GM10266 (cell line): ENCODE measurements around the gene MRPL42.

Experiments used
- DNase-seq: peaks from one replicate; pipeline ENCODE4 v3.0.0; 2012; ENCODE audit errors: extremely low spot score
- TF ChIP-seq, protein P1 (sequence below): IDR thresholded peaks from 2 replicates; pipeline ENCODE4 v1.5.1; 2012; ENCODE audit warnings: mild to moderate bottlenecking, low read depth; ENCODE audit not compliant: control insufficient read depth, insufficient read depth; ENCODE audit errors: missing control alignments

Gene MRPL42

DNA sequence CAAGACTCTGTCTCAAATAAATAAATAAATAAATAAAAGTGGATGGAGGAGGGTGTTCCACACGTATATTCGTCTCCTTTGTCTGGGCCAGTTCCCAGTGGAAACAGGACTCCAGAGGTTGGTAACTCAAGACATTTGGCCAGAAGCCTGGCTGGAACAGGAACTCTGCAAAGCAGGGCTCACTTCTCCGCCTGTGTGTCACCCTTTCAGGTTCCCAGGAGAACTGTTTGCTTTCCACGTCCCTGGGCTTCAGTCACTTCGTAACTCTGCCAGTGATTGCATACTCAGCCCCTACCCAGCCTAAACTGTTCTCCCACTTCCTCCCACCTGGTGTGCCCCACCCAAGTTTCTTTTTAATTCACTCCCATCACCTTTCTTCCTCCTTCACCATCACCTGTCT is 18.5 kb upstream of the MRPL42 start:
- TF ChIP-seq, protein P1, sequence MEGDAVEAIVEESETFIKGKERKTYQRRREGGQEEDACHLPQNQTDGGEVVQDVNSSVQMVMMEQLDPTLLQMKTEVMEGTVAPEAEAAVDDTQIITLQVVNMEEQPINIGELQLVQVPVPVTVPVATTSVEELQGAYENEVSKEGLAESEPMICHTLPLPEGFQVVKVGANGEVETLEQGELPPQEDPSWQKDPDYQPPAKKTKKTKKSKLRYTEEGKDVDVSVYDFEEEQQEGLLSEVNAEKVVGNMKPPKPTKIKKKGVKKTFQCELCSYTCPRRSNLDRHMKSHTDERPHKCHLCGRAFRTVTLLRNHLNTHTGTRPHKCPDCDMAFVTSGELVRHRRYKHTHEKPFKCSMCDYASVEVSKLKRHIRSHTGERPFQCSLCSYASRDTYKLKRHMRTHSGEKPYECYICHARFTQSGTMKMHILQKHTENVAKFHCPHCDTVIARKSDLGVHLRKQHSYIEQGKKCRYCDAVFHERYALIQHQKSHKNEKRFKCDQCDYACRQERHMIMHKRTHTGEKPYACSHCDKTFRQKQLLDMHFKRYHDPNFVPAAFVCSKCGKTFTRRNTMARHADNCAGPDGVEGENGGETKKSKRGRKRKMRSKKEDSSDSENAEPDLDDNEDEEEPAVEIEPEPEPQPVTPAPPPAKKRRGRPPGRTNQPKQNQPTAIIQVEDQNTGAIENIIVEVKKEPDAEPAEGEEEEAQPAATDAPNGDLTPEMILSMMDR: no peak
- DNase-seq: no peak

DNA sequence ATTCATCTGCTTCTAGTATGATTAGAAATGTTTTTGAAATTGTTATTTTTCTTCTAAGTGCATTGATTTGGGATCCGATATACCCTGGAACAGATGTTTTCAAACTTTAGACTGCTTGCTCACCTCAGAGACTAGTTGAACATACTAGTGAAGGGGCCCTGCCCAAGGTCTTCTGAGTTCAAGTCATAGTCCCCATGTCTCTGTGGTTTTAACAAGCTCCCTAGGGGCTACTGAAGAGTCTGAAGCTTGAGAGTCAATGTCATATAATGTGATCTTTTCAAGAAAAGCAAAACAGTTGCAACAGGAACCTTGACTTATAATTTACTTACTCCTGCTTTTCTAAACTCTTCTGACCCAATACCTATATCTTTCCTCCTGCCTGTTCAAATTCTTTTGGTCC is 18.0 kb upstream of the MRPL42 start:
- DNase-seq: no peak
- TF ChIP-seq, protein P1: no peak

DNA sequence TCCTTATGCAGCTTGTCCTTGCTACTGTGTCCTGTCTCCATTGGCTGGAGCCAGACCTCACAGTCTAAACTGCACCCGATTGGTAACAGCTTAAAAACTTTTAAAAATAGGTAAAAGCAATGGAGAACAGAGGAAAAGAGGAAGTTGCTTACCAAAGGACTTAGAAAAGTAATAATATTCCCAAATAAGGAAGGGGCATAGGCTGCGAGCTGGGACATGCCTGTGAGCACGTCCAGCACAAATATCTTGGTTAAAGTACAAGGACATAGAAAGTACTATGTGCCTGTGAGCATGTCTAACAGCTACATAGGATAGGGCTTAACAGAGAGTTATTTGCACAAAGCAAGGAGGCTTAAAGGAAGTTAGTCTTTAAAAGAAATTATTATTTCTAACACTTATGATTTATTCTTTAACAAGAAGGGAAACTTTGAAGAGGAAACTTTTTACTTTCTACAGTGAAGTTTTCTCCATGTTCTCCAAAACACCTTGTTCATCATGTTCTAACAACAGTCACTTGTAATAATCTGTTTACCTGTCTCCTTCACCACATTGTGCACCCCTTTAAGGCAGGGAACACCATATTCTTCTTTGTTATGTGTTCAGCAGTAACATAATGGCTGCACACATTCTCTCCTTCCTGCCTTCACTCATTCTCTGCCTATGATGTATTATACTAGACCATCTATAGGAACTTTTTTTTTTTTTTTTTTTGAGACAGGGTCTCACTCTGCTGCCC is 15.7 kb upstream of the MRPL42 start:
- DNase-seq: no peak

DNA sequence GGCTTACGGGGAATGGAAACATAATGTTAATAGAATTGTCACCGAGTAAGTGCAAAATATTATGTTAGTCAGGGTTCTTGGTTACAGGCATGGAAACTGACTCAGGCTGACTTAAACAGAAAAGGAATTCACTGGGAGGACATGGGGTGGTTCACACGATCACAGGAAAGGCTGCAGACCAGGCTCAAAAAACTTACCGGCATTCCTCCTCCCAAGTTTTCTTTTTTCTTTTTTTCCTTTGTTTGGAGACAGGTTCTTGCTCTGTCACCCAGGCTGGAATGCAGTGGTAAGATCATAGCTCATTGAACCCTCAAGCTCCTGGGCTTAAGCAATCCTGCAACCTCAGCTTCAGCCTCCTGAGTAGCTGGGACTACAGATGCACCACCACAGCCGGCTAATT is 13.7 kb upstream of the MRPL42 start:
- TF ChIP-seq, protein P1: no peak
- DNase-seq: no peak

More for the DNA sequence above, 15.7 kb upstream of the MRPL42 start:
- TF ChIP-seq, protein P1: no peak

DNA sequence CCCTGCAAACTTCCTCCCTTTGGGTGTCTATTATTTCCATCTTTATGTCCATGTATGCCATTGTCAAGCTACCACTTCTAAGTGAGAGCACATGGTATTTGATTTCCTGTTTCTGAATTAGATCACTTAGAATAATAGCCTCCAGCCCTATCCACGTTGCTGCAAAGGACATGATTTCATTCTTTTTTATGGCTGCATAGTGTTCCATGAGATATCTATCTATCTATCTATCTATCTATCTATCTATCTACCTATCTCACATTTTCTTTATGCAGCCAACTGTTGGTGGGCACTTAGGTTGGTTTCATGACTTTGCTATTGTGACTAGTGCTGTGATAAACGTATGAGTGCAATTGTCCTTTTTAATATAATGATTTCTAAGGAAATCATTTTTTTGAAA is 11.2 kb upstream of the MRPL42 start:
- TF ChIP-seq, protein P1: no peak
- DNase-seq: no peak

DNA sequence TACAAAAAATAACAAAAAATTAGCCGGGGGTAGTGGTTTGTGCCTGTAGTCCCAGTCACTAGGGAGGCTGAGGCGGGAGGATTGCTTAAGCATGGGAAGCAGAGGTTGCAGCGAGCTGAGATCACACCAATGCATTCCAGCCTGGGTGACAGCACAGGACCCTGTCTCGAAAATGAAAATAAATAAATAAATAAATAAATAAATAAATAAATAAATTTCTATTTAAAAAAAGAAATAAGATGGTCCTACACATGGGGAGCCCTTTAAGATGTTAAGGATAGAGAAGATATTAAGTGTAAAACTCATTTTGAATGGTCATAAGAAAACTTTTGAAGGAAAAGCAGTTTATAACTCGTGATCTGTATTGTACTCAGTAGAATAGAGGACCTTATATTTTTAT is 8.2 kb upstream of the MRPL42 start:
- TF ChIP-seq, protein P1: no peak

DNA sequence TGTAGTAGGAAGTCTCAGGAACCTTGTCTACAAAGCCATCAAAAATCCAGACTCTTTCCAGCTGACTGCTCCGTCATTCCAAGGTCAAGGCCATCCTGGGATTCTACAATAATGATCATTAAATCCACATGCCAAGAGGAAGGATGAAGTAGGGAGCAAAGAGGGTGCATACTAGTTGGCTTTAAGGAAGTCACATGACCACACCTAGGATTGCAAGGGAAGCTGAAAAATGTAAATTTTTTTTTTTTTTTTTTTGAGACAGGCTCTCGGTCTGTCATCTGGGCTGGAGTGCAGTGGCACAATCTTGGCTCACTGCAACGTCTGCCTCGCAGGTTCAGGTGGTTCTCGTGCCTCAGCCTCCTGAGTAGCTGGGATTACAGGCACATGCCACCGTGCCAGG is 7.3 kb upstream of the MRPL42 start:
- DNase-seq: no peak
- TF ChIP-seq, protein P1: no peak

More for the DNA sequence above, 8.2 kb upstream of the MRPL42 start:
- no peak for DNase-seq
